Activated CD8-positive, alpha-beta memory T cell treated with anti-CD3 and anti-CD28 coated beads for 48 hours (primary cell): ENCODE data around the gene SCMH1.
"Not testable (repeated sequence)": the region's sequence is repeated elsewhere in the genome, so short reads cannot be mapped to it uniquely, and the experiment has no call there.

Experiments used
- DNase-seq, 3 experiments: peaks; one replicate each; pipeline ENCODE4 v3.0.0-alpha.2; 2020; ENCODE audit warnings: low read depth in 2 of 3, low spot score in 2 of 3

Gene SCMH1

GRCh38 chr1:41251120-41251519, 9.0 kb upstream of the SCMH1 start:
- not testable (repeated sequence) for DNase-seq

GRCh38 chr1:41249319-41249718, 7.2 kb upstream of the SCMH1 start:
- no peak for DNase-seq

- DNase-seq, result no peak
These were observed 4.5 kb upstream of the SCMH1 start for GRCh38 chr1:41246568-41246967.

GRCh38 chr1:41245659-41246058, 3.6 kb upstream of the SCMH1 start:
- no peak for DNase-seq

- DNase-seq, result no peak
These were observed 926 bp upstream of the SCMH1 start for GRCh38 chr1:41243079-41243385.

- DNase-seq, result peak in 2 of 3 experiments; percentile 18 to 25
These were observed 404 bp upstream of the SCMH1 start for GRCh38 chr1:41242342-41243078.

- peak; percentile 10 to 23 (median 17) for DNase-seq
These were observed 755 bp downstream of the SCMH1 start for GRCh38 chr1:41241354-41241748.

GRCh38 chr1:41240781-41241353, 1.2 kb downstream of the SCMH1 start:
- DNase-seq, result no peak

- DNase-seq, result no peak
These were observed 2.0 kb downstream of the SCMH1 start for GRCh38 chr1:41239988-41240610.

- DNase-seq, result no peak
These were observed 3.7 kb downstream of the SCMH1 start for GRCh38 chr1:41238311-41238988.

GRCh38 chr1:41236781-41237180, 5.3 kb downstream of the SCMH1 start:
- no peak for DNase-seq

GRCh38 chr1:41235893-41236292, 6.2 kb downstream of the SCMH1 start:
- no peak for DNase-seq

GRCh38 chr1:41233708-41234107, 8.4 kb downstream of the SCMH1 start:
- no peak for DNase-seq

- DNase-seq, result no peak
These were observed 9.8 kb downstream of the SCMH1 start for GRCh38 chr1:41232305-41232704.

- DNase-seq, result no peak
These were observed 11.4 kb downstream of the SCMH1 start for GRCh38 chr1:41230656-41231055.

GRCh38 chr1:41229219-41229618, 12.9 kb downstream of the SCMH1 start:
- not testable (repeated sequence) for DNase-seq

GRCh38 chr1:41226815-41227434, 15.2 kb downstream of the SCMH1 start:
- DNase-seq, result no peak

- DNase-seq, result no peak
These were observed 16.6 kb downstream of the SCMH1 start for GRCh38 chr1:41225495-41225894.

- no peak for DNase-seq
These were observed 19.6 kb downstream of the SCMH1 start for GRCh38 chr1:41222496-41222895.

GRCh38 chr1:41221995-41222394, 20.1 kb downstream of the SCMH1 start:
- no peak for DNase-seq

- DNase-seq, result no peak
These were observed 24.0 kb downstream of the SCMH1 start for GRCh38 chr1:41218152-41218551.

- DNase-seq, result no peak
These were observed 24.7 kb downstream of the SCMH1 start for GRCh38 chr1:41217441-41217840.
